HepG2 (cell line): ENCODE results near the gene UQCRC1. TPM values are rescaled to one million over a fixed set of nuclear protein-coding genes. Genes with fewer than 3 reads are reported as not detected.

Source experiments
- ATAC-seq: fragments of 200-7000 bp; cut with Tn5 transposase; 3 replicates; pipeline ENCODE4 v1.9.1; 2020; ENCODE audit warnings: mild to moderate bottlenecking, moderate library complexity
- BruUV-seq: library from RNA; stranded (reverse); fragments of 400-500 nt; replicated peaks from 2 replicates; lab custom pipeline; 2021; lab: Mats Ljungman, UMichigan
- CTCF ChIA-PET: fragments of 300-600 bp; formaldehyde crosslinking; extraction: SDS; loops from one replicate; lab custom pipeline; 2021; ENCODE audit warnings: low total read pairs, inconsistent platforms, low intra/inter-chr PET ratio; lab: Yijun Ruan, JAX
- POLR2A ChIA-PET: fragments of 350-600 bp; sonication (Branson Sonifier 250); formaldehyde crosslinking; loops from one replicate; lab custom pipeline; 2020; ENCODE audit warnings: antibody characterized with exemption, inconsistent platforms; lab: Yijun Ruan, JAX
- DNase-seq: peaks from one replicate; pipeline ENCODE4 v3.0.0-alpha.2; 2015; ENCODE audit warnings: low spot score
- FAIRE-seq: peaks from 3 replicates; lab custom pipeline; 2011; peaks lifted over from hg19 to GRCh38; lab: Jason Lieb, UNC
- H2AFZ ChIP-seq: one replicate; pipeline ENCODE4 v1.6.1; 2011; ENCODE audit warnings: low read length, inconsistent platforms
- H3K27ac ChIP-seq: fragments of 300-600 bp; 3 replicates; pipeline ENCODE4 v1.8.0; 2011; ENCODE audit warnings: mixed run types, mild to moderate bottlenecking, mixed read lengths, low read length, inconsistent platforms; ENCODE audit not compliant: insufficient read depth; ENCODE audit errors: extremely low read length
- H3K27me3 ChIP-seq, 2 experiments: fragments of 200-600 bp in 1 of 2; 2 replicates in 1 of 2; 3 replicates in 1 of 2; pipeline versions ENCODE4 v1.6.0 to v1.8.0; 2011; ENCODE audit warnings: low read length in 2 of 2, mild to moderate bottlenecking in 2 of 2, moderate library complexity in 2 of 2, inconsistent platforms in 1 of 2; ENCODE audit not compliant: insufficient read depth in 2 of 2, control insufficient read depth in 1 of 2
- H3K36me3 ChIP-seq, 2 experiments: fragments of 200-600 bp in 1 of 2; replicated peaks in 1 of 2; 2 replicates in 1 of 2; 3 replicates in 1 of 2; pipeline versions ENCODE4 v1.5.1 to v1.8.0; 2011; ENCODE audit warnings: low read length in 2 of 2, inconsistent platforms in 1 of 2; ENCODE audit not compliant: insufficient read depth in 2 of 2, control insufficient read depth in 1 of 2
- H3K4me1 ChIP-seq: 2 replicates; pipeline ENCODE4 v1.5.1; 2012; ENCODE audit warnings: low read length, inconsistent platforms; ENCODE audit not compliant: insufficient read depth
- H3K4me2 ChIP-seq: 2 replicates; pipeline ENCODE4 v1.6.0; 2011; ENCODE audit warnings: low read depth, low read length, inconsistent platforms
- H3K4me3 ChIP-seq, 3 experiments: fragments of 200-600 bp in 1 of 3; sonication (generic), shearing (Covaris generic) in 1 of 3; replicated peaks in 1 of 3; 2 replicates each; pipeline ENCODE4 v1.5.1; 2011 to 2016; ENCODE audit warnings: low read length in 3 of 3, inconsistent platforms in 2 of 3, low read depth in 2 of 3, mild to moderate bottlenecking in 2 of 3, control low read depth in 1 of 3, mixed read lengths in 1 of 3; ENCODE audit not compliant: insufficient read depth in 1 of 3
- H3K79me2 ChIP-seq: one replicate; pipeline ENCODE4 v1.6.1; 2011; ENCODE audit warnings: low read length, inconsistent platforms; ENCODE audit not compliant: insufficient read depth
- H3K9ac ChIP-seq: 2 replicates; pipeline ENCODE4 v1.6.0; 2011; ENCODE audit warnings: mild to moderate bottlenecking, low read depth, low read length, inconsistent platforms; ENCODE audit not compliant: insufficient read depth
- H3K9me3 ChIP-seq: 2 replicates; pipeline ENCODE4 v1.5.1; 2012; ENCODE audit warnings: mild to moderate bottlenecking, low read length
- H4K20me1 ChIP-seq: 2 replicates; pipeline ENCODE4 v1.6.0; 2011; ENCODE audit warnings: inconsistent platforms, mild to moderate bottlenecking, low read length, moderate library complexity; ENCODE audit not compliant: insufficient read depth
- ATM ChIP-seq: fragments of 450-650 bp; IDR thresholded peaks from 2 replicates; pipeline ENCODE4 v1.7.1; 2017; ENCODE audit warnings: mild to moderate bottlenecking, borderline replicate concordance
- ELF1 ChIP-seq: sonication (generic); formaldehyde crosslinking; IDR thresholded peaks from 2 replicates; pipeline ENCODE4 v1.4.0; 2020; ENCODE audit warnings: missing genetic modification reagents
- NFE2 ChIP-seq: sonication (generic); formaldehyde crosslinking; IDR thresholded peaks from 2 replicates; pipeline ENCODE4 v1.4.0; 2020; ENCODE audit warnings: missing genetic modification reagents
- PITX1 ChIP-seq: sonication (generic); formaldehyde crosslinking; IDR thresholded peaks from 2 replicates; pipeline ENCODE4 v1.5.1; 2020; ENCODE audit warnings: mild to moderate bottlenecking, missing genetic modification reagents
- RAD21 ChIP-seq: fragments of 450-650 bp; formaldehyde crosslinking; IDR thresholded peaks from 2 replicates; pipeline ENCODE4 v1.5.0; 2020; ENCODE audit warnings: mild to moderate bottlenecking
- SAP130 ChIP-seq: IDR thresholded peaks from 2 replicates; pipeline ENCODE4 v1.6.1; 2016; ENCODE audit warnings: low read depth
- TCF7 ChIP-seq: sonication (generic); IDR thresholded peaks from 2 replicates; pipeline ENCODE4 v1.6.1; 2016; ENCODE audit warnings: antibody characterized with exemption, low read depth
- ZNF484 ChIP-seq: sonication (generic); formaldehyde crosslinking; IDR thresholded peaks from 2 replicates; pipeline ENCODE4 v1.5.1; 2020; ENCODE audit warnings: mild to moderate bottlenecking, low read depth, missing genetic modification reagents, borderline replicate concordance
- WGBS: methylation state at CpG from one replicate; pipeline ENCODE4 v1.1.6; 2017; ENCODE audit warnings: low lambda C conversion rate; 5-methylcytosine and 5-hydroxymethylcytosine counted together
- in situ Hi-C: cut with HindIII; loops from 2 replicates; pipeline ENCODE4 v1.10.0; 2017; ENCODE audit warnings: low pct_unique_long_range_greater_than_20kb; ENCODE audit not compliant: extremely low pct_ligation_motif_present
- intact Hi-C: fragments of 100-400 bp; cut with micrococcal nuclease; formaldehyde crosslinking; loops from one replicate; pipeline ENCODE4 v1.10.0; 2022; ENCODE audit not compliant: unreplicated experiment
- polyA plus RNA-seq, 8 experiments: library from polyadenylated mRNA; depleted of rRNA in 3 of 8; stranded (reverse) in 7 of 8; unstranded in 1 of 8; fragments of >200 nt; fragmentation: Illumina TruSeq in 4 of 8; extraction: Trizol in 4 of 8; gene quantifications; 2 replicates each; pipeline versions ENCODE4 v1.2.1 to v1.2.3, GENCODE V29; 2011 to 2016; ENCODE audit warnings: low read depth in 4 of 8, missing spikeins in 1 of 8, mixed read lengths in 1 of 8; ENCODE audit not compliant: insufficient read depth in 1 of 8
- total RNA-seq, 5 experiments: library from RNA; depleted of rRNA; stranded (reverse); fragments of >200 nt; fragmentation: Illumina TruSeq; extraction: Trizol; gene quantifications; 2 replicates each; pipeline ENCODE4 v1.2.3, GENCODE V29; 2016; ENCODE audit warnings: low read depth in 1 of 5
- TF ChIP-seq, protein P1 (sequence below), 2 experiments: sonication (generic) in 1 of 2; formaldehyde crosslinking in 1 of 2; IDR thresholded peaks; 2 replicates each; pipeline versions ENCODE4 v1.5.1 to v1.6.1; 2011 to 2020; ENCODE audit warnings: borderline replicate concordance in 1 of 2, low read depth in 1 of 2, low read length in 1 of 2, mild to moderate bottlenecking in 1 of 2, missing genetic modification reagents in 1 of 2, moderate library complexity in 1 of 2
- TF ChIP-seq, protein P2 (sequence below), 2 experiments: sonication (generic) in 1 of 2; formaldehyde crosslinking in 1 of 2; IDR thresholded peaks; 2 replicates each; pipeline versions ENCODE4 v1.6.1 to v1.9.0; 2014 to 2022; ENCODE audit warnings: antibody characterized with exemption in 1 of 2, borderline replicate concordance in 1 of 2, inconsistent platforms in 1 of 2, low read depth in 1 of 2, missing genetic modification reagents in 1 of 2
- TF ChIP-seq, protein P3 (sequence below): sonication (generic); formaldehyde crosslinking; IDR thresholded peaks from 2 replicates; pipeline ENCODE4 v1.8.1; 2022; ENCODE audit warnings: low read depth, mild to moderate bottlenecking, missing genetic modification reagents

Gene UQCRC1
- total and polyA plus RNA-seq, 2 of the 13 experiments (the other 11 are each of a cell fraction or from before 2014, with no cell fraction given): 316 to 680 TPM

DNA sequence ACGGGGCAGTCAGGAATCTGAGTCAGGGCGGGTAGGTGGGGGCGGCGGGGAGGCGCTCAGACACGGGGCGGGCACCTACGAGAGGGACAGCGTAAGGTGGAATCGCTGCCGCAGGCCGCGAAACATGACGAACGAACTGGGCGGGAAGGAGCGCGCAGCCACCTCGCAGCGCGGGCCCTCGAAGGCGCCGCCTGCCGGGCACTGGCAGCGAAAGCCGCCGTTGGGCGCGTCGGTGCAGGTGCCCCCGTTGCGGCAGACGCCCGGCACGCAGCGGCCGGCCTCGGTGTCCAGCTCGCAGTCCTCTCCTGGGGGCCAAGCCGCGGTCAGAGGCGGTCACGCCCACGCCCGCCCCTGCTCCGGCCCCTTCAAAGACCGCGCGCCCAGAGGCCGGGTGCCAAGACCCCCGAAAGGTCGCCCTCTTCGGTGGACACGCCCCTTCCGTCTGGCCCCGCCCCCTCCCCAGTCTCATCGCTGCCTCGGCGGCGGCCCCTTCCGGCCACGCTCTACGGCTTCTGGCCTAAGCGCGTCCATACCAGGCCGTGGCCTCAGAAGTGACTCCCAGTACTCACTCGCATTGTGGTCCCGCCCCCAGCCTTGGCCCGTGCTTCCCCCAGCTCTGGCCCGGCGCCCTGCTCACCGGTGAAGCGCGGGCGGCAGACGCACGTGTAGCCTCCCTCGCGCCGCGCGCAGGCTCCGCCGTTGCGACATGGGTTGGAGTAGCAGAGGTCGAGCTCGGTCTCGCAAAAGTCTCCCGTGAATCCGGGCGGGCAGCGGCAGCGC, 46.8 kb upstream of the UQCRC1 start:
- no peak for FAIRE-seq
- intact Hi-C loops (no loop called here), in situ Hi-C loops (no loop called here)
- Histone ChIP-seq H3K27ac (no peak overlapping the region), H3K27me3 (no peaks in the 10 kb centered on the region), H4K20me1 (peaks cover 2% of the 10 kb centered on the region), H3K9me3 (no peaks in the 10 kb centered on the region), H3K4me1 (peaks cover 14% of the 10 kb centered on the region), H3K4me3 (peak overlapping the region; percentile 39 to 56 (median 54); a peak in 4 of 6 replicates), H2AFZ (no peak overlapping the region), H3K9ac (no peak overlapping the region), H3K36me3 (peaks cover 1 to 3% of the 10 kb centered on the region in 2 experiments; a peak in 2 of 5 replicates), H3K79me2 (no peaks in the 10 kb centered on the region), H3K4me2 (peak overlapping the region; percentile 34; the same call in 1 of the 2 replicates)
- peak; percentile 35 for DNase-seq
- CTCF ChIA-PET: no interaction called here
- no TSS peak for BruUV-seq
- peak; percentile 63 for ATAC-seq
- POLR2A ChIA-PET: interaction anchor here (1.3 to 3.9 kb wide), 2 partner anchors 20 to 32 kb away, joined by 5 to 10 read pairs; partner anchors contain the start of gene SLC26A6
- 84% methylated on average over 59 of the region's 94 CpGs for WGBS
- TF ChIP-seq, protein P1, sequence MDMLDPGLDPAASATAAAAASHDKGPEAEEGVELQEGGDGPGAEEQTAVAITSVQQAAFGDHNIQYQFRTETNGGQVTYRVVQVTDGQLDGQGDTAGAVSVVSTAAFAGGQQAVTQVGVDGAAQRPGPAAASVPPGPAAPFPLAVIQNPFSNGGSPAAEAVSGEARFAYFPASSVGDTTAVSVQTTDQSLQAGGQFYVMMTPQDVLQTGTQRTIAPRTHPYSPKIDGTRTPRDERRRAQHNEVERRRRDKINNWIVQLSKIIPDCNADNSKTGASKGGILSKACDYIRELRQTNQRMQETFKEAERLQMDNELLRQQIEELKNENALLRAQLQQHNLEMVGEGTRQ (IDR thresholded peaks at IDR 0.05; ENCODE audit: low read depth, low read length): no peak
- TF ChIP-seq, protein P1 (CRISPR knock-in tag; IDR thresholded peaks at IDR 0.05; ENCODE audit: borderline replicate concordance): no peak
- TF ChIP-seq PITX1 (CRISPR knock-in tag): no peak
- no peak for TF ChIP-seq ZNF484 (CRISPR knock-in tag)
- TF ChIP-seq ELF1 (CRISPR knock-in tag): 0 out of 2 replicates have a peak, but pooled peaks have one; percentile 36
- TF ChIP-seq, protein P2, sequence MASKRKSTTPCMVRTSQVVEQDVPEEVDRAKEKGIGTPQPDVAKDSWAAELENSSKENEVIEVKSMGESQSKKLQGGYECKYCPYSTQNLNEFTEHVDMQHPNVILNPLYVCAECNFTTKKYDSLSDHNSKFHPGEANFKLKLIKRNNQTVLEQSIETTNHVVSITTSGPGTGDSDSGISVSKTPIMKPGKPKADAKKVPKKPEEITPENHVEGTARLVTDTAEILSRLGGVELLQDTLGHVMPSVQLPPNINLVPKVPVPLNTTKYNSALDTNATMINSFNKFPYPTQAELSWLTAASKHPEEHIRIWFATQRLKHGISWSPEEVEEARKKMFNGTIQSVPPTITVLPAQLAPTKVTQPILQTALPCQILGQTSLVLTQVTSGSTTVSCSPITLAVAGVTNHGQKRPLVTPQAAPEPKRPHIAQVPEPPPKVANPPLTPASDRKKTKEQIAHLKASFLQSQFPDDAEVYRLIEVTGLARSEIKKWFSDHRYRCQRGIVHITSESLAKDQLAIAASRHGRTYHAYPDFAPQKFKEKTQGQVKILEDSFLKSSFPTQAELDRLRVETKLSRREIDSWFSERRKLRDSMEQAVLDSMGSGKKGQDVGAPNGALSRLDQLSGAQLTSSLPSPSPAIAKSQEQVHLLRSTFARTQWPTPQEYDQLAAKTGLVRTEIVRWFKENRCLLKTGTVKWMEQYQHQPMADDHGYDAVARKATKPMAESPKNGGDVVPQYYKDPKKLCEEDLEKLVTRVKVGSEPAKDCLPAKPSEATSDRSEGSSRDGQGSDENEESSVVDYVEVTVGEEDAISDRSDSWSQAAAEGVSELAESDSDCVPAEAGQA (IDR thresholded peaks at IDR 0.05; ENCODE audit: low read depth): 0 out of 2 replicates have a peak, but pooled peaks have one; percentile 8
- TF ChIP-seq, protein P2 (CRISPR knock-in tag; IDR thresholded peaks at IDR 0.05; ENCODE audit: borderline replicate concordance): no peak
- peak; percentile 76 for TF ChIP-seq RAD21
- TF ChIP-seq, protein P3, sequence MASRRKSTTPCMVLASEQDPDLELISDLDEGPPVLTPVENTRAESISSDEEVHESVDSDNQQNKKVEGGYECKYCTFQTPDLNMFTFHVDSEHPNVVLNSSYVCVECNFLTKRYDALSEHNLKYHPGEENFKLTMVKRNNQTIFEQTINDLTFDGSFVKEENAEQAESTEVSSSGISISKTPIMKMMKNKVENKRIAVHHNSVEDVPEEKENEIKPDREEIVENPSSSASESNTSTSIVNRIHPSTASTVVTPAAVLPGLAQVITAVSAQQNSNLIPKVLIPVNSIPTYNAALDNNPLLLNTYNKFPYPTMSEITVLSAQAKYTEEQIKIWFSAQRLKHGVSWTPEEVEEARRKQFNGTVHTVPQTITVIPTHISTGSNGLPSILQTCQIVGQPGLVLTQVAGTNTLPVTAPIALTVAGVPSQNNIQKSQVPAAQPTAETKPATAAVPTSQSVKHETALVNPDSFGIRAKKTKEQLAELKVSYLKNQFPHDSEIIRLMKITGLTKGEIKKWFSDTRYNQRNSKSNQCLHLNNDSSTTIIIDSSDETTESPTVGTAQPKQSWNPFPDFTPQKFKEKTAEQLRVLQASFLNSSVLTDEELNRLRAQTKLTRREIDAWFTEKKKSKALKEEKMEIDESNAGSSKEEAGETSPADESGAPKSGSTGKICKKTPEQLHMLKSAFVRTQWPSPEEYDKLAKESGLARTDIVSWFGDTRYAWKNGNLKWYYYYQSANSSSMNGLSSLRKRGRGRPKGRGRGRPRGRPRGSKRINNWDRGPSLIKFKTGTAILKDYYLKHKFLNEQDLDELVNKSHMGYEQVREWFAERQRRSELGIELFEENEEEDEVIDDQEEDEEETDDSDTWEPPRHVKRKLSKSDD (CRISPR knock-in tag): peak; percentile 60; the same call in 1 of the 2 replicates
- TF ChIP-seq TCF7: no peak
- no peak for TF ChIP-seq NFE2 (CRISPR knock-in tag)
- TF ChIP-seq ATM: no peak
- TF ChIP-seq SAP130 (CRISPR knock-in tag): peak; percentile 39; the same call in 1 of the 2 replicates
